ENCODE data around the gene ARHGAP40. TPM values are rescaled to one million over a fixed set of nuclear protein-coding genes. Genes with fewer than 3 reads are reported as not detected.

The ARHGAP40 gene
- total RNA-seq, 1 experiment from 2014 or later: 0.18 TPM

GRCh38 chr20:38573413-38573812 lies 28.2 kb upstream of the ARHGAP40 start:
- TF ChIP-seq CTCF (IDR thresholded peaks at IDR 0.05) (no peak), SIN3A (IDR thresholded peaks at IDR 0.05; ENCODE audit: borderline replicate concordance, insufficient read depth, low read depth, low read length) (no peak), POLR2AphosphoS5 (IDR thresholded peaks at IDR 0.05; ENCODE audit: low read depth, low read length) (no peak), REST (IDR thresholded peaks at IDR 0.05; ENCODE audit: insufficient read depth in 1 of 2, low read depth in 2 of 2, low read length in 1 of 2) (no peak), TCF7L2 (IDR thresholded peaks at IDR 0.05; ENCODE audit: low read depth, low read length) (no peak)
- Histone ChIP-seq H3K36me3 (ENCODE audit: control insufficient read depth, insufficient read depth, low read length) (peaks cover 30% of the 10 kb centered on the region), H3K27ac (ENCODE audit: low read length) (no peak overlapping the region), H3K4me1 (ENCODE audit: control insufficient read depth, insufficient read depth, low read length) (no peaks in the 10 kb centered on the region), H3K27me3 (ENCODE audit: control insufficient read depth, insufficient read depth, low read length) (no peaks in the 10 kb centered on the region), H3K9me3 (ENCODE audit: control insufficient read depth, insufficient read depth, low read depth, low read length) (no peaks in the 10 kb centered on the region), H3K4me3 (ENCODE audit: low read depth in 2 of 2, low read length in 2 of 2) (no peak overlapping the region)
- in situ Hi-C loops (cut with HindIII; ENCODE audit: low pct_unique_long_range_greater_than_20kb, low sequenced_read_pairs): no loop called here
- CTCF ChIA-PET: no interaction called here
- POLR2A ChIA-PET: no interaction called here
- BruUV-seq (replicated peaks): no TSS peak
- ATAC-seq: no peak
- intact Hi-C loops (cut with micrococcal nuclease; ENCODE audit: unreplicated experiment): no loop called here
- DNase-seq (ENCODE audit: low read depth, low spot score): no peak

GRCh38 chr20:38579219-38579910 lies 22.2 kb upstream of the ARHGAP40 start:
- Histone ChIP-seq H3K4me3 (ENCODE audit: low read depth in 2 of 2, low read length in 2 of 2) (no peak overlapping the region), H3K27ac (ENCODE audit: low read length) (no peak overlapping the region), H3K36me3 (ENCODE audit: control insufficient read depth, insufficient read depth, low read length) (peaks cover 8% of the 10 kb centered on the region), H3K27me3 (ENCODE audit: control insufficient read depth, insufficient read depth, low read length) (no peaks in the 10 kb centered on the region), H3K4me1 (ENCODE audit: control insufficient read depth, insufficient read depth, low read length) (no peaks in the 10 kb centered on the region), H3K9me3 (ENCODE audit: control insufficient read depth, insufficient read depth, low read depth, low read length) (no peaks in the 10 kb centered on the region)
- in situ Hi-C loops (cut with HindIII; ENCODE audit: low pct_unique_long_range_greater_than_20kb, low sequenced_read_pairs) (no loop called here), intact Hi-C loops (cut with micrococcal nuclease; ENCODE audit: unreplicated experiment) (no loop called here)
- ChIA-PET POLR2A (no interaction called here), CTCF (no interaction called here)
- TF ChIP-seq CTCF (IDR thresholded peaks at IDR 0.05) (no peak), TCF7L2 (IDR thresholded peaks at IDR 0.05; ENCODE audit: low read depth, low read length) (no peak), REST (IDR thresholded peaks at IDR 0.05; ENCODE audit: insufficient read depth in 1 of 2, low read depth in 2 of 2, low read length in 1 of 2) (no peak), POLR2AphosphoS5 (IDR thresholded peaks at IDR 0.05; ENCODE audit: low read depth, low read length) (no peak), SIN3A (IDR thresholded peaks at IDR 0.05; ENCODE audit: borderline replicate concordance, insufficient read depth, low read depth, low read length) (no peak)
- no peak for DNase-seq (ENCODE audit: low read depth, low spot score)
- BruUV-seq (replicated peaks): no TSS peak
- peak; percentile 40; the same call in 1 of the 2 replicates for ATAC-seq
